ENCODE results near the gene PMAIP1.
"Not testable (repeated sequence)": the region's sequence is repeated elsewhere in the genome, so short reads cannot be mapped to it uniquely, and the experiment has no call there.

PMAIP1 gene

GRCh38 chr18:59884351-59884750 is 15.4 kb upstream of the PMAIP1 start:
- no peak for DNase-seq (ENCODE audit: low spot score)

GRCh38 chr18:59885579-59886163 is 14.1 kb upstream of the PMAIP1 start:
- DNase-seq (ENCODE audit: low spot score) = no peak

- DNase-seq (ENCODE audit: low spot score) = not testable (repeated sequence)
Measured at GRCh38 chr18:59886399-59886798, 13.4 kb upstream of the PMAIP1 start.

- DNase-seq (ENCODE audit: low spot score) = no peak
Measured at GRCh38 chr18:59892123-59892522, 7.7 kb upstream of the PMAIP1 start.

- no peak for DNase-seq (ENCODE audit: low spot score)
Measured at GRCh38 chr18:59893971-59894370, 5.8 kb upstream of the PMAIP1 start.

GRCh38 chr18:59897321-59897954 is 2.4 kb upstream of the PMAIP1 start:
- DNase-seq (ENCODE audit: low spot score) = no peak

GRCh38 chr18:59898093-59898492 is 1.7 kb upstream of the PMAIP1 start:
- no peak for DNase-seq (ENCODE audit: low spot score)

- DNase-seq (ENCODE audit: low spot score) = no peak
Measured at GRCh38 chr18:59898609-59899297, 1.0 kb upstream of the PMAIP1 start.

GRCh38 chr18:59900222-59901128 is 679 bp downstream of the PMAIP1 start:
- peak; percentile 60 for DNase-seq (ENCODE audit: low spot score)

GRCh38 chr18:59902131-59902992 is 2.6 kb downstream of the PMAIP1 start:
- DNase-seq (ENCODE audit: low spot score) = no peak

- no peak for DNase-seq (ENCODE audit: low spot score)
Measured at GRCh38 chr18:59902993-59903610, 3.3 kb downstream of the PMAIP1 start.

- no peak for DNase-seq (ENCODE audit: low spot score)
Measured at GRCh38 chr18:59904011-59904601, 4.3 kb downstream of the PMAIP1 start.

- DNase-seq (ENCODE audit: low spot score) = no peak
Measured at GRCh38 chr18:59905686-59906091, 5.9 kb downstream of the PMAIP1 start.

GRCh38 chr18:59906203-59906602 is 6.4 kb downstream of the PMAIP1 start:
- no peak for DNase-seq (ENCODE audit: low spot score)

- no peak for DNase-seq (ENCODE audit: low spot score)
Measured at GRCh38 chr18:59907172-59907571, 7.4 kb downstream of the PMAIP1 start.

GRCh38 chr18:59907660-59908059 is 7.9 kb downstream of the PMAIP1 start:
- no peak for DNase-seq (ENCODE audit: low spot score)

- no peak for DNase-seq (ENCODE audit: low spot score)
Measured at GRCh38 chr18:59908799-59909198, 9.0 kb downstream of the PMAIP1 start.

GRCh38 chr18:59909289-59910036 is 9.7 kb downstream of the PMAIP1 start:
- no peak for DNase-seq (ENCODE audit: low spot score)

- DNase-seq (ENCODE audit: low spot score) = no peak
Measured at GRCh38 chr18:59910967-59911366, 11.2 kb downstream of the PMAIP1 start.
